SU-DHL-6 (cell line): Measurements from ENCODE around the gene SF3B4.

Source experiments
- H2AFZ ChIP-seq: fragments of 200-600 bp; sonication (generic); 2 replicates; pipeline ENCODE4 v1.6.1; 2014; ENCODE audit warnings: low read depth, mild to moderate bottlenecking, moderate library complexity, mixed read lengths, antibody characterized with exemption, low read length; ENCODE audit not compliant: severe bottlenecking
- H3F3A ChIP-seq: fragments of 200-600 bp; shearing (Covaris generic); 2 replicates; pipeline ENCODE4 v1.6.0; 2016; ENCODE audit warnings: antibody characterized with exemption, mild to moderate bottlenecking; ENCODE audit not compliant: insufficient read depth
- H3K27ac ChIP-seq: fragments of 200-600 bp; sonication (generic); 2 replicates; pipeline ENCODE4 v1.5.1; 2016; ENCODE audit warnings: low read depth, mild to moderate bottlenecking, low read length, moderate library complexity, mixed read lengths
- H3K27me3 ChIP-seq: fragments of 200-600 bp; sonication (generic), shearing (Covaris generic); 2 replicates; pipeline ENCODE4 v1.6.0; 2014; ENCODE audit warnings: mild to moderate bottlenecking, low read length
- H3K36me3 ChIP-seq: fragments of 200-600 bp; sonication (generic); 2 replicates; pipeline ENCODE4 v1.6.1; 2014; ENCODE audit warnings: mild to moderate bottlenecking, low read length, mixed read lengths
- H3K4me2 ChIP-seq: fragments of 300-600, 200-600 bp; shearing (Covaris generic), sonication (generic); 2 replicates; pipeline ENCODE4 v1.6.0; 2014; ENCODE audit warnings: low read length, low read depth, mild to moderate bottlenecking; ENCODE audit not compliant: poor library complexity, severe bottlenecking
- H3K4me3 ChIP-seq: fragments of 200-600 bp; sonication (generic); 2 replicates; pipeline ENCODE4 v1.5.1; 2014; ENCODE audit warnings: antibody characterized with exemption, low read length, mild to moderate bottlenecking, mixed read lengths; ENCODE audit not compliant: insufficient read depth, poor library complexity, severe bottlenecking
- H3K79me2 ChIP-seq: fragments of 200-600 bp; sonication (generic); 2 replicates; pipeline ENCODE4 v1.6.1; 2014; ENCODE audit warnings: mild to moderate bottlenecking, low read length, moderate library complexity; ENCODE audit not compliant: insufficient read depth
- H3K9ac ChIP-seq: fragments of 200-600 bp; sonication (generic); 2 replicates; pipeline ENCODE4 v1.7.0; 2014; ENCODE audit warnings: mild to moderate bottlenecking, low read length
- H3K9me2 ChIP-seq: fragments of 200-600 bp; sonication (generic); replicated peaks from 2 replicates; pipeline ENCODE4 v1.6.1; 2014; ENCODE audit warnings: low read length; ENCODE audit not compliant: insufficient read depth
- H3K9me3 ChIP-seq: fragments of 200-600 bp; sonication (generic); 2 replicates; pipeline ENCODE4 v1.6.1; 2014; ENCODE audit warnings: low read length, mixed read lengths; ENCODE audit not compliant: insufficient read depth
- H4K20me1 ChIP-seq: fragments of 200-600 bp; sonication (generic); 2 replicates; pipeline ENCODE4 v1.6.1; 2014; ENCODE audit warnings: low read depth, mild to moderate bottlenecking, antibody characterized with exemption, low read length, moderate library complexity, mixed read lengths
- CTCF ChIP-seq: fragments of 200-600 bp; sonication (generic); IDR thresholded peaks from one replicate; pipeline ENCODE4 v1.5.1; 2017; ENCODE audit warnings: antibody characterized with exemption, mild to moderate bottlenecking, low read length, moderate library complexity; ENCODE audit not compliant: insufficient read depth, poor library complexity, severe bottlenecking
- EZH2phosphoT487 ChIP-seq: fragments of 200-600 bp; sonication (generic), shearing (Covaris generic); conservative IDR thresholded peaks from 2 replicates; pipeline ENCODE4 v1.6.1; 2018; ENCODE audit warnings: mild to moderate bottlenecking, antibody characterized with exemption, low read length, moderate library complexity, mixed read lengths

SF3B4 gene

DNA sequence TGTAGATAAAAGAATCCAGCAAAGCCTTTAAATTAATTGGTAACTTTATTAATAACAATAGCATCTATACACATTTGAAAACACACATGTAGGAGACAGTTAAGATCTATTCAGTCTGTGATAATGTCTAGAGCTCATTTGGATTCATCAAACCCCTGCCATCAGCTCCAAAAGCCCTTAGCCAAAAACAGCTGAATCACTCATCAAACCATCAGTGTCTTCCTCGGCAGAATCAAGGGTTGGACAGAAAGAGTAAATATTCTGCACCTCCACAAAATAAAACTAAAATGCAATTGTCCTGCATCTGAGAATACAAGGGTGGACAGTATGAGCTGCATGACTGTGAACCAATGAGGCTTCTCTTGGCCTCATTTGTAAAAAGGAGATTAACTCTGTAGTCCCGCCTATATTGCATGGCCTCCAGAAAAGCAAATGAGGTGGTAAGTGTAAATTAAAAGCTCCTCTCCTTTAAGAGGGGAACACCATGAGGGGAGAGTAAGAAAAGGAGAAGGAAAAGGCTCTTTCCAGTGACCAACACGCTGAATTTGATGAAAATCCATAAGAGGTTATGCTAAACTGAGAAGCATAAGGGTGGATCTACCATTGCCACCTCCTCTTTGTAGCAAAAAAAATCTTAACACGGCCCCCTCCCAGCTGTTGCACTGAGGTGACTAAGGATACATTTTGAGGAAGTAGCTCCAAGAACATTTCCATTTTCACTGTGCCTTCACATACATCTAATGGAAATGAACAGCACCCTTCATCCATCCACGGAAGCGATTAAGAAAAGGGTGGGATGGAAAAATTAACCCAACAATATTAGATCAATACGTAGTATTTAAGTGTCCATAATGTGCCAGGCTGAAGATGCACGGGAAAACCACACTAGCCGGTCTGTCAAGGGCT, 42.9 kb downstream of the SF3B4 start:
- Histone ChIP-seq H3K4me2 (peak overlapping the region; percentile 78), H2AFZ (peak overlapping the region; percentile 4), H4K20me1 (no peaks in the 10 kb centered on the region), H3K36me3 (no peaks in the 10 kb centered on the region), H3F3A (peaks cover 48% of the 10 kb centered on the region), H3K4me3 (peak overlapping the region; percentile 77), H3K9me2 (no peaks in the 10 kb centered on the region), H3K27me3 (no peaks in the 10 kb centered on the region), H3K79me2 (no peaks in the 10 kb centered on the region), H3K9ac (peak overlapping the region; percentile 63), H3K9me3 (no peaks in the 10 kb centered on the region), H3K27ac (peak overlapping the region; percentile 96)
- TF ChIP-seq EZH2phosphoT487, result no peak
- TF ChIP-seq CTCF, result no peak

- Histone ChIP-seq H3K36me3 (no peaks in the 10 kb centered on the region), H2AFZ (peak overlapping the region; percentile 4), H3K4me3 (no peak overlapping the region), H3K9ac (peak overlapping the region; percentile 63), H4K20me1 (no peaks in the 10 kb centered on the region), H3K27me3 (no peaks in the 10 kb centered on the region), H3K27ac (peak overlapping the region; percentile 96), H3F3A (peaks cover 44% of the 10 kb centered on the region), H3K79me2 (no peaks in the 10 kb centered on the region), H3K4me2 (peak overlapping the region; percentile 78), H3K9me3 (no peaks in the 10 kb centered on the region), H3K9me2 (no peaks in the 10 kb centered on the region)
- TF ChIP-seq CTCF (no peak), EZH2phosphoT487 (no peak)
Observed at GRCh38 chr1:149883598-149884247, 43.9 kb downstream of the SF3B4 start.

GRCh38 chr1:149881876-149882275, 45.7 kb downstream of the SF3B4 start:
- H3K27ac ChIP-seq, result no peak overlapping the region
- no peaks in the 10 kb centered on the region for H3K27me3 ChIP-seq
- no peaks in the 10 kb centered on the region for H4K20me1 ChIP-seq
- H3K4me3 ChIP-seq, result no peak overlapping the region
- no peaks in the 10 kb centered on the region for H3K9me3 ChIP-seq
- no peak overlapping the region for H3K9ac ChIP-seq
- H3K9me2 ChIP-seq, result no peaks in the 10 kb centered on the region
- H3K4me2 ChIP-seq, result no peak overlapping the region
- TF ChIP-seq EZH2phosphoT487 (no peak), CTCF (no peak)
- H2AFZ ChIP-seq, result no peak overlapping the region
- no peaks in the 10 kb centered on the region for H3K79me2 ChIP-seq
- peaks cover 26% of the 10 kb centered on the region for H3F3A ChIP-seq
- no peaks in the 10 kb centered on the region for H3K36me3 ChIP-seq
